Neuron (in vitro differentiated cells): ENCODE measurements around the gene TASP1.
"Not testable (repeated sequence)": the region's sequence is repeated elsewhere in the genome, so short reads cannot be mapped to it uniquely, and the experiment has no call there.

Source experiments
- H2AFZ ChIP-seq: one replicate; pipeline ENCODE4 v1.6.1; 2013; ENCODE audit warnings: low read depth, mild to moderate bottlenecking, inconsistent platforms, low read length, moderate library complexity
- H3K27me3 ChIP-seq: one replicate; pipeline ENCODE4 v1.6.1; 2013; ENCODE audit warnings: low read length; ENCODE audit not compliant: insufficient read depth
- H3K36me3 ChIP-seq: one replicate; pipeline ENCODE4 v1.6.1; 2013; ENCODE audit warnings: low read length; ENCODE audit not compliant: insufficient read depth
- H3K4me1 ChIP-seq: one replicate; pipeline ENCODE4 v1.6.1; 2013; ENCODE audit warnings: low read length; ENCODE audit not compliant: insufficient read depth
- H3K4me3 ChIP-seq: 2 replicates; pipeline ENCODE4 v1.5.1; 2013; ENCODE audit warnings: mild to moderate bottlenecking, low read length, moderate library complexity
- H3K9me3 ChIP-seq: one replicate; pipeline ENCODE4 v1.6.1; 2013; ENCODE audit warnings: low read length

TASP1 gene

GRCh38 chr20:13493143-13493542 is 145.6 kb downstream of the TASP1 start:
- no peaks in the 10 kb centered on the region for H3K36me3 ChIP-seq
- H3K9me3 ChIP-seq, result no peaks in the 10 kb centered on the region
- no peaks in the 10 kb centered on the region for H3K27me3 ChIP-seq
- no peak overlapping the region for H2AFZ ChIP-seq
- H3K4me3 ChIP-seq, result no peak overlapping the region
- H3K4me1 ChIP-seq, result peaks cover 29% of the 10 kb centered on the region

GRCh38 chr20:13492001-13492481 is 146.7 kb downstream of the TASP1 start:
- Histone ChIP-seq H2AFZ (peak overlapping the region; percentile 89), H3K4me1 (peaks cover 29% of the 10 kb centered on the region), H3K36me3 (no peaks in the 10 kb centered on the region), H3K27me3 (no peaks in the 10 kb centered on the region), H3K9me3 (no peaks in the 10 kb centered on the region), H3K4me3 (peak overlapping the region; percentile 19)

DNA sequence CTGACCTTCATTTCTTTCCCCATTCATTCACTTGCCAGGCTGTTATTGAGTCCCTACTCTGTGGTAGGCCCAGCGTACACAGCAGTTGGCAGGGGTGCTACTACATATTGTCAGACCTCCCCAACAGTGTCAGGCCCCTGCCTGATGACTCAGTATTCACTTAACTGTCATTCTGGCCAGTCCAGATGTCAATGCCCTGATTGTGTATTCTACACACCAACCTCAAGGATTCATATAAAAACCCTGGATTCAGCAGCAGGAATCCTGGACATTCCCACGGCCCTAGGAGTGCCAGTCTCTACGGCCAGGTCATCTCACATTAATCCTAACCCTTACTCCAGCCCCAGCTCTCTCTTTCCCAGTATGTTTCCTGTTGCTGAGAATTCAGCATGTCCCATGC is 151.5 kb downstream of the TASP1 start:
- H3K36me3 ChIP-seq, result no peaks in the 10 kb centered on the region
- no peak overlapping the region for H2AFZ ChIP-seq
- no peaks in the 10 kb centered on the region for H3K27me3 ChIP-seq
- no peak overlapping the region for H3K4me3 ChIP-seq
- peaks cover 16% of the 10 kb centered on the region for H3K4me1 ChIP-seq
- no peaks in the 10 kb centered on the region for H3K9me3 ChIP-seq

- no peaks in the 10 kb centered on the region for H3K9me3 ChIP-seq
- H3K4me1 ChIP-seq, result peaks cover 13% of the 10 kb centered on the region
- no peaks in the 10 kb centered on the region for H3K27me3 ChIP-seq
- H3K4me3 ChIP-seq, result no peak overlapping the region
- H2AFZ ChIP-seq, result no peak overlapping the region
- H3K36me3 ChIP-seq, result no peaks in the 10 kb centered on the region
These were observed 152.0 kb downstream of the TASP1 start for GRCh38 chr20:13486694-13487093.

DNA sequence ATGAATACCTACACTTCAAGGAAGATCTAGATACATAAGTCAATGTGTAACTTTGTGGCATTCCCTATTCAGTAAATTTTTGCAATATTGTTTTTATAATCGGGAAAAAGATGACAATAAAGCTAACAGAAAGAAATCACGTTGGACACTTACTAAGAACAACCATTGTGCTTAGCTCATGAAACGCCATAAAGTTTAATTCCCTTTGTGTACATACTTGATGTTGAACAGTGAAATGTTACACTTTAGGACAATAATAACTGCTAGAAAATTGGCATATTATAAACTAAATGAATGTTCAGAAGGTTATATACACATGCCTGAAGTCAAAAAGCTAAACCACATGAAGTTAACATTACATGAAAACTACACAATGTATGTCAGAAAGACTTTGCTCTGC is 153.2 kb downstream of the TASP1 start:
- H3K4me3 ChIP-seq, result no peak overlapping the region
- no peaks in the 10 kb centered on the region for H3K9me3 ChIP-seq
- no peaks in the 10 kb centered on the region for H3K27me3 ChIP-seq
- peaks cover 2% of the 10 kb centered on the region for H3K4me1 ChIP-seq
- no peak overlapping the region for H2AFZ ChIP-seq
- H3K36me3 ChIP-seq, result peaks cover 4% of the 10 kb centered on the region

DNA sequence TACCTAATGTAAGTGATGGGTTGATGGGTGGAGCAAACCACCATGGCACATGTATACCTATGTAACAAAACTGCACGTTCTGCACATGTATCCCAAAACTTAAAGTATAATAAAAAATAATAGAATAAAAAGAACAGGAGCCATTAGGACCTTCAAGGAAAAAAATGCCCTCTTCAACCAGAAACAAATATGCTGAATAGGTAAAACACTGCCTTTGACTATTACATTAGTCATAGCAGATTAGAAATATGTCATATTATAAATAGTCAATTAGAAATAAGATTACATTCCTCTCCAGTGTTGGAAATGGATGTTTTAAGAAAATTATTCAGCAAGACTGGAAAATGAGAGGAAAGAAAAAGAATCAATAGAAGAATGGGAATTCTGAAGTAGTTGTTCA is 153.7 kb downstream of the TASP1 start:
- not testable (repeated sequence) for H2AFZ ChIP-seq, H3K4me3 ChIP-seq, H3K4me1 ChIP-seq, H3K27me3 ChIP-seq, H3K9me3 ChIP-seq, H3K36me3 ChIP-seq

GRCh38 chr20:13483472-13483871 is 155.3 kb downstream of the TASP1 start:
- H3K4me1 ChIP-seq, H3K4me3 ChIP-seq, H3K36me3 ChIP-seq, H3K9me3 ChIP-seq, H2AFZ ChIP-seq, H3K27me3 ChIP-seq: not testable (repeated sequence)

DNA sequence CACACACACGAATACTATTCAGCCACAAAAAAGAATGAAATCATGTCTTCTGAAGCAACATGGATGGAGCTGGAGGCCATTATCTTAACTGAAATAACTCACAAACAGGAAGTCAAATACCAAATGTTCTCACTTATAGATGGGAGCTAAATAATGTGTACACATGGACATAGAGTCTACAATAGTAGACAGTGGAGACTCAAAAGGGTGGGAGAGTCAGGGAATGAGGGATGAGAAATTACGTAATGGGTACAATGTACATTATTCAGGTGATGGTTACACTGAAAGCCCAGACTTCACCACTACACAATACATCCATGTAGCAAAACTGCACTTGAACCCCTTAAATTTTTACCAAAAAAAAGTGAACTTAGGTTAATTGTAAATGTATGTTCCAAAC is 160.4 kb downstream of the TASP1 start:
- peaks cover 4% of the 10 kb centered on the region for H3K36me3 ChIP-seq
- no peaks in the 10 kb centered on the region for H3K27me3 ChIP-seq
- H3K4me1 ChIP-seq, result no peaks in the 10 kb centered on the region
- no peak overlapping the region for H2AFZ ChIP-seq
- no peaks in the 10 kb centered on the region for H3K9me3 ChIP-seq
- no peak overlapping the region for H3K4me3 ChIP-seq

DNA sequence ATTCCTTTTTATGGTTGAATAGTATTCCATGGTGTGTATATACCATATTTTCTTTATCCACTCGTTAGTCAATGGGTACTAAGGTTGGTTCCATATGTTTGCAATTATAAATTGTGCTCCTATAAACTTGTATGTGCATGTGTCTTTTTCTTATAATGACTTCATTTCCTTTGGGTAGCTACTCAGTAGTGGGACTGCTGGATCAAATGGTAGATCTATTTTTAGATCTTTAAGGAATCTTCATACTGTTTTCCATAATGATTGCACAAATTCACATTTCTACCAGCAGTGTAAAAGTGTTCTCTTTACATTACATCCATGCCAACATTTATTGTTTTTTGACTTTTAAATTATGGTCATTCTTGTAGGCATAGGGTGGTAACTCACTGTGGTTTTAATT is 164.3 kb downstream of the TASP1 start:
- H3K4me1 ChIP-seq, result no peaks in the 10 kb centered on the region
- H3K36me3 ChIP-seq, result no peaks in the 10 kb centered on the region
- no peaks in the 10 kb centered on the region for H3K9me3 ChIP-seq
- H3K27me3 ChIP-seq, result no peaks in the 10 kb centered on the region
- no peak overlapping the region for H3K4me3 ChIP-seq
- no peak overlapping the region for H2AFZ ChIP-seq

DNA sequence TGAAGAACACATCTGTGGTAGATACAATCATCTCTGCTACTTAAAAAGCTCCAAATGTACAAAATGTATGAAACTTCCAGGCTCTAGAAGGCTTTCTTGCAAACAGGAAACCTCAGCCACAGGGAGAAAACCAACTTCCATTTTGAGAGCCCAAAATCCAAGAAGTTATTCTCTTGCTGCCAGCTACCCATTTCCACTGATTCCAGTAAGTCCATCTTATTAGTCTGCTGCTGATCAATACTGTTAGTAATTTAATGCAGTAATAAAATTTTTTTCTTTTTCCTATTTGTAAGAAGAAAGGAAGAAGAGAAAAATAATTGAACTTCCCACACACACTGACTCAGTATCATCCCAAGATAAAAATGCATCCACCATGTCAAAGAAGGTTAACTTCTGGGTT is 169.5 kb downstream of the TASP1 start:
- H3K9me3 ChIP-seq, result no peaks in the 10 kb centered on the region
- H3K4me1 ChIP-seq, result no peaks in the 10 kb centered on the region
- no peak overlapping the region for H2AFZ ChIP-seq
- no peaks in the 10 kb centered on the region for H3K27me3 ChIP-seq
- no peak overlapping the region for H3K4me3 ChIP-seq
- H3K36me3 ChIP-seq, result no peaks in the 10 kb centered on the region

- Histone ChIP-seq H3K4me1 (no peaks in the 10 kb centered on the region), H3K9me3 (no peaks in the 10 kb centered on the region), H3K36me3 (no peaks in the 10 kb centered on the region), H2AFZ (no peak overlapping the region), H3K27me3 (no peaks in the 10 kb centered on the region), H3K4me3 (no peak overlapping the region)
These were observed 170.6 kb downstream of the TASP1 start for GRCh38 chr20:13468166-13468565.

GRCh38 chr20:13464702-13465101 is 174.0 kb downstream of the TASP1 start:
- Histone ChIP-seq H3K27me3 (no peaks in the 10 kb centered on the region), H2AFZ (no peak overlapping the region)

GRCh38 chr20:13461849-13462458 is 176.8 kb downstream of the TASP1 start:
- H3K36me3 ChIP-seq, result no peaks in the 10 kb centered on the region
- peaks cover 3% of the 10 kb centered on the region for H3K9me3 ChIP-seq
- no peak overlapping the region for H3K4me3 ChIP-seq
- H2AFZ ChIP-seq, result no peak overlapping the region
- H3K27me3 ChIP-seq, result no peaks in the 10 kb centered on the region
- H3K4me1 ChIP-seq, result peaks cover 3% of the 10 kb centered on the region

More at GRCh38 chr20:13464702-13465101, 174.0 kb downstream of the TASP1 start:
- H3K9me3 ChIP-seq, result peaks cover 3% of the 10 kb centered on the region
- H3K4me3 ChIP-seq, result no peak overlapping the region
- no peaks in the 10 kb centered on the region for H3K36me3 ChIP-seq
- peaks cover 3% of the 10 kb centered on the region for H3K4me1 ChIP-seq

DNA sequence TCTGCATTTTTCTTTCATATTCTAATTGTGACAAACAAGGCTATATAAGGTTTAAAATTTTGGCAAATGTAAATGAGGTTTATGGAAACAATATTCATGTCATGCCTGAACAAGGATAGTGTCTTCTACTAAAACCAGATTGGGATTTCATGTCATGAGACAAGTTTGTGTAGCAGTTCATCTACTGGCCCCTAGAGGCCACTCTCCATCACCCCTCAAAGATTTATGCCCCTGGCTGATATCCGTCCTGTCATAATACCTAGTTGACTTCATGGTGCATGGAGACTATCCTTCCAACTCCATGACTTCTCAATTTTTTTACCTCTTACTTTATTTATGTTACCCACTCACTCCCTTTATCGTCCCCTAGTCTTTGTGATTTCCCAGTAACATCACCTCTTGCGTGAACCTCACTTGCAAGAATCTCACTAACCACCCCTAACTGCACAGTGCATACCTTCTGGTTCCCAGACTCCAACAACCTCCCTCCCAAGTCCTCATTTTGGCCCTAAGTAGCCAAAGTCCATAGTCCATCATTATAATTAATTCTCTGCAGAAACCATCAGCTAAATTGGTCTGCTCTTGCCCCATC is 179.8 kb downstream of the TASP1 start:
- no peak overlapping the region for H2AFZ ChIP-seq
- no peak overlapping the region for H3K4me3 ChIP-seq
- peaks cover 3% of the 10 kb centered on the region for H3K9me3 ChIP-seq
- peaks cover 3% of the 10 kb centered on the region for H3K4me1 ChIP-seq
- H3K36me3 ChIP-seq, result no peaks in the 10 kb centered on the region
- H3K27me3 ChIP-seq, result no peaks in the 10 kb centered on the region
